ENCODE measurements around the gene NDUFS6.

Gene NDUFS6

DNA sequence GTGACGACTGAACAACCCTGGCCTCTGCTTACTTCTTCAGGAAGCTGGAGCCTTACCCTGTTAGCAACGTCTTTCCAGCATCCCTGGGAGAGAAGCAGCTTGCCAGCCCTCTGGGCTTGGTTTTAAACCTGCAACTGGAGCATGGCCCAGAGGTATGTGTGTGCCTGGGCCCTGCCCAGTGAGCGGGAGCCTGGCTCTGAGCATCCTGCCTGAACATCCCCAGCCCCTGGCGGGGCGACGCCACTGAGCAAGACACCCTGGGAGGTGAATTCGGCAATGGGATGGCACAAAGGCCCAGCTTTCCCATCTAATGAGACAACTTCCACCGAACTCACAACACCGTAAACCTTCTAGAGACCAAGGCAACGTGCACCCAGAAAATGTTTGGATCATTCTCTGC is 57.9 kb downstream of the NDUFS6 start:
- no peak for DNase-seq (ENCODE audit: extremely low read depth, low read depth)
- TF ChIP-seq, protein P1, sequence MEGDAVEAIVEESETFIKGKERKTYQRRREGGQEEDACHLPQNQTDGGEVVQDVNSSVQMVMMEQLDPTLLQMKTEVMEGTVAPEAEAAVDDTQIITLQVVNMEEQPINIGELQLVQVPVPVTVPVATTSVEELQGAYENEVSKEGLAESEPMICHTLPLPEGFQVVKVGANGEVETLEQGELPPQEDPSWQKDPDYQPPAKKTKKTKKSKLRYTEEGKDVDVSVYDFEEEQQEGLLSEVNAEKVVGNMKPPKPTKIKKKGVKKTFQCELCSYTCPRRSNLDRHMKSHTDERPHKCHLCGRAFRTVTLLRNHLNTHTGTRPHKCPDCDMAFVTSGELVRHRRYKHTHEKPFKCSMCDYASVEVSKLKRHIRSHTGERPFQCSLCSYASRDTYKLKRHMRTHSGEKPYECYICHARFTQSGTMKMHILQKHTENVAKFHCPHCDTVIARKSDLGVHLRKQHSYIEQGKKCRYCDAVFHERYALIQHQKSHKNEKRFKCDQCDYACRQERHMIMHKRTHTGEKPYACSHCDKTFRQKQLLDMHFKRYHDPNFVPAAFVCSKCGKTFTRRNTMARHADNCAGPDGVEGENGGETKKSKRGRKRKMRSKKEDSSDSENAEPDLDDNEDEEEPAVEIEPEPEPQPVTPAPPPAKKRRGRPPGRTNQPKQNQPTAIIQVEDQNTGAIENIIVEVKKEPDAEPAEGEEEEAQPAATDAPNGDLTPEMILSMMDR (IDR thresholded peaks at IDR 0.05; ENCODE audit: low read depth, low read length) = no peak

DNA sequence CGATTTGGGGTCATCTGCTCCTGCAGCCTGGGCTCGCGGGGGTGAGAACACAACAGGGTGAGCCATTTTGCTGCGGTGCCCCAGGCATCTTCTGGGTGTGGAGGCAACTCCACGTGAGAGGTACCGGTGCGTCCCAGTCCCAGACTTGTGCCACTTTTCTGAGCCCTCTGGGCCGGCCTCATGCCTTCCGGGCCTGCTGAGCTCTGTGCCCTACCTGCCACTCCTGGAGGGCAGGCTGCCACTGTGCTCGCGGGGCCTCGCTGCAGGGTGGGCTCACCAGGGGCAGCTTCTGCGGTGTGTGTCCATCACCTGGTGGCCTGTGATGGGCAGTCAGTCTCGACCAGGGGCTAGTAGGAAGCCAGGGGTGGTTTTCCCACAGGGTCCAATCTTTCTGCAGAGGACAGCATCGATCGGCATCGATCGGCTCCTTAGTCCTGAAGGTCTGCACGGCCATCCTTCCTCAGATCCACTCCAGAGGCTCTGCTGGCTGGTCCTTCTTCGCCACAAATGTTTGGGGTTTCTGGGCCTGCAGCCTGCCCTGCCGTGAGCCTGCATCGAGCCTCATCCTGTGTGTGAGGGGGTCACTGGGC is 58.9 kb downstream of the NDUFS6 start:
- no peak for DNase-seq (ENCODE audit: extremely low read depth, low read depth)
- TF ChIP-seq, protein P1 (IDR thresholded peaks at IDR 0.05; ENCODE audit: low read depth, low read length) = no peak

DNA sequence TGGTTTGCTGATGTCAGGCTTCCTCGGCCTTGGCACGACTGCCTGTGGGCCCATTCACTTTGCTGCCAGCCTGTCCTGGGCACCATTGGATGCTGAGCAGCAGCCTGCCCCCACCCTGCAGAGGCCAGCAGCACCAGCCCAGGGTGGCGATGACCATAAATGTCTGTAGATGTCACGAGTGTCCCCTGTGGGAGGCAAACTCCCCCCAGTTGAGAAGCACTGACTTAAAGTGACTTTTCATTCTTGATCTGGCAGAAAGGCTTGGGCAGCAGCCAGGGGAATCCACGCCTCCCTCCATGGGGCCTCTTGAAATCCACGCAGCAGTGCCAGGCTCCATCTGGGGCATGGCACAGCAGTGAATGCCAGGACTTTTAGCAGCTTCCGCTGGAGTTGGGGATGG is 59.7 kb downstream of the NDUFS6 start:
- no peak for DNase-seq (ENCODE audit: extremely low read depth, low read depth)
- TF ChIP-seq, protein P1 (IDR thresholded peaks at IDR 0.05; ENCODE audit: low read depth, low read length) = no peak

DNA sequence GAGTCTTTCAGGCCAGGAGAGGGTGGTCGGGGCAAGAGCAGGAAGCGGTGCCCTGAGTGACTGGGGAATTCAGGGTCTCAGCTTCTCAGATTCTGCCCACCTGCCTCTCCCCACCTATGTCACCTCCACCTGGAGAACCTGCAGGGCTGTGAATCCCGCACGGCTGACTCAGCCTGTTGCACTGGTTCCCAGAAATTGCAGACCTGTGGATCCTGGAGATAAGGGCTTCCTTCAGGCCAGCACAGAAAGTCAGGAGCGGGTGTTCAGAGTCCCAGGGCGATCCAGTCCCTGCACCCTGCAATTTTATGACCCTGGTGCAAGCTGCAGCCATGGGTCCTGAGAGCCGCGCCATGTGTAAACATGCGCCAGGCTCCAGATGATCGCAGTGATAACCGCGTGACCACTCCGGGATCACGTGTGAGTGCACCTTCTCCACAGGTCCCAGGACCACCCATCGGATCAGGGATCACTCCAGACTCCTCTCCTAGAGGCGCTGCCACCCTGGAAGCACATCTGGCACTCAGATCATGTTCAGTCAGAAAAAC is 63.8 kb downstream of the NDUFS6 start:
- TF ChIP-seq, protein P1 (IDR thresholded peaks at IDR 0.05; ENCODE audit: low read depth, low read length) = no peak
- DNase-seq (ENCODE audit: extremely low read depth, low read depth) = no peak

DNA sequence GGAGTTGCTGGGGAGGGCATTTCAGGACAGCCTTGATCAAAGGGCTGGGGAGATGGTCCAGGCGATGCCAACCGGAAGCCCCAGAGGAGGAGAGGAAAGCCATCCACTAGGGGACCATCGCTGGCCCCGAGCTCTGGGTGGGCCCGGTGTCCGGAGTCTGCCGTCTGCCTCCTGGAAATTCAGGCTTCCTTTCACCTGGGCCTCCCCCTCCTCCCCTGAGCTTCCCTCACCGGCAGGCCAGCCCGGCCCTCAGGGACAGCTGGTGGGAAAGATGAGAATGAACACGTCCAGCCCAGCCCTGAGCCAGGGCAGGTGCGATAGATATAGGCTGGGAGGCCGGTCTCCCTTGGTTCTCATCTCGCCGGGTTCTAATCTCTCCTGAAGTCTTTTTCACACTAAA is 64.3 kb downstream of the NDUFS6 start:
- TF ChIP-seq, protein P1 (IDR thresholded peaks at IDR 0.05; ENCODE audit: low read depth, low read length) = no peak
- no peak for DNase-seq (ENCODE audit: extremely low read depth, low read depth)
